MCF 10A (cell line): ENCODE data around the gene CCDC74B. TPM values are rescaled to one million over a fixed set of nuclear protein-coding genes. Genes with fewer than 3 reads are reported as not detected.
"Not testable (repeated sequence)": the region's sequence is repeated elsewhere in the genome, so short reads cannot be mapped to it uniquely, and the experiment has no call there.

Experiments
- BruUV-seq: library from RNA; stranded (reverse); fragments of 400-500 nt; replicated peaks from 2 replicates; lab custom pipeline; 2021; lab: Mats Ljungman, UMichigan
- CTCF ChIA-PET: fragments of 300-600 bp; sonication (Branson Sonifier 250); formaldehyde crosslinking; extraction: SDS; loops from one replicate; lab custom pipeline; 2021; ENCODE audit warnings: antibody characterized with exemption, inconsistent platforms; lab: Yijun Ruan, JAX
- POLR2A ChIA-PET: fragments of 300-600, 350-650 bp; sonication (Branson Sonifier 250); formaldehyde crosslinking; extraction: SDS; loops from one replicate; lab custom pipeline; 2020; ENCODE audit warnings: antibody characterized with exemption, inconsistent platforms; lab: Yijun Ruan, JAX
- DNase-seq: peaks from one replicate; pipeline ENCODE4 v3.0.0-alpha.2; 2018; ENCODE audit not compliant: unreplicated experiment
- H3K27ac Mint-ChIP-seq: one replicate; pipeline ENCODE4 v1.8.0; 2022; ENCODE audit warnings: mild to moderate bottlenecking, low read depth, mixed read lengths; ENCODE audit not compliant: unreplicated experiment
- H3K27me3 Mint-ChIP-seq: one replicate; pipeline ENCODE4 v1.8.0; 2022; ENCODE audit warnings: mixed read lengths; ENCODE audit not compliant: insufficient read depth, unreplicated experiment
- H3K36me3 Mint-ChIP-seq: one replicate; pipeline ENCODE4 v1.8.0; 2022; ENCODE audit warnings: mild to moderate bottlenecking, moderate library complexity, mixed read lengths; ENCODE audit not compliant: insufficient read depth, unreplicated experiment
- H3K4me1 Mint-ChIP-seq: one replicate; pipeline ENCODE4 v1.8.0; 2022; ENCODE audit warnings: mixed read lengths; ENCODE audit not compliant: insufficient read depth, unreplicated experiment
- H3K4me3 Mint-ChIP-seq: one replicate; pipeline ENCODE4 v1.8.0; 2022; ENCODE audit warnings: mild to moderate bottlenecking, moderate library complexity, mixed read lengths; ENCODE audit not compliant: unreplicated experiment
- H3K9me3 Mint-ChIP-seq: one replicate; pipeline ENCODE4 v1.8.0; 2022; ENCODE audit warnings: mixed read lengths; ENCODE audit not compliant: unreplicated experiment
- intact Hi-C: fragments of 100-400 bp; cut with micrococcal nuclease; formaldehyde crosslinking; loops from 2 replicates; pipeline ENCODE4 v1.14.1; 2022
- total RNA-seq: library from RNA; stranded (reverse); gene quantifications from 2 replicates; pipeline ENCODE4 v1.2.3, GENCODE V29; 2022
- TF ChIP-seq, protein P1 (sequence below): fragments of 200-600 bp; IDR thresholded peaks from one replicate; pipeline ENCODE4 v1.8.0; 2022; ENCODE audit warnings: antibody characterized with exemption, mild to moderate bottlenecking; ENCODE audit not compliant: unreplicated experiment

The CCDC74B gene
- total RNA-seq, 1 experiment from 2014 or later, result not detected

DNA sequence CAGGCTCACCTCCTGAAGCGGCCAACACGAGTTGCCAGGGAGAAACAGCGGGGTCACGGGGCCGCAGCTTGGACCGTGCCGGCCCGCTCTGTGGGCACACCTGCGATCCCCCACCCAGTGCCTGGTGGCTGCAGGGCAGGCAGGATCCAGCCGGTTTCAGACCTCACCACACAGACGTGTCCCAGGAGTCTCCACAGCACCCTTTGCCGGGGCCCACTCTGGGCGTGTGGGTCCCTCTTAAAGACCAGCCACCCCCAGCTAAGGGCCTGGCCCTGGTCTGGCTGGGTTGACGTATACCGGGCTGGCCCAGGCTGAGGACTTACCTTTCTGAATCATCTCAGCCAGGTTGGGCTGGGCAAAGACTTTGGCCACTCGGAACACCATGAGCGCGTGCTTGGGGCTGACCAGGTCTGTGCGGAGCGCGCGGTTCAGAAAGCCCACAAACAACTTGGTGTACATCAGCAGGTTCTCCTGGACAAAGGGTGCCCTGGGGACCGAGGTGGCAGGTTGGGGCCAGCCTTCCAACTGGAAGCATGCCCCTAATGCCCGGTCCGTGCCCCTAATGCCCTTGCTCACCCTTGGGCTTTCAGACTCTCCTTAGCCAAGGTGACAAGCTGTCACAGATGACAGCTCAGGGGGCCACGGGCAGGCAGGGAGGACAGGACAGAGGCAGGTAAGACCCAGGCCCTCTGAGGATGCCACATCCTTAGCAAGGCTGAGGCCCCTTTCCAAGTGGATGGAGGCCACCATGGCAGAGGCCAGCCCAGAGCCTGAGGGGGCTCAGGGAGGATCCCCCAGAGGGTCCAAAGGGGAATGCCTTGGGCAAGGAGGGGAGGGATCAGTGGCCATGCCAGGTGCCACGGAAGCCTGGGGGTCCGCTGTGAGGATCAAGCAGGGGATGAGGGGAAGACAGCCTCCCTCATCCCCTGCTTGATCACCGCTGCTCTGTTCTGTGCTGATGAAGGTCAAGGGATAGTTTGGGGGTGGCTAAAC is 10.2 kb upstream of the CCDC74B start:
- DNase-seq, result no peak
- POLR2A ChIA-PET, result no interaction called here
- H3K27me3 Mint-ChIP-seq, result no peaks in the 10 kb centered on the region
- H3K27ac Mint-ChIP-seq, result no peak overlapping the region
- H3K4me1 Mint-ChIP-seq, result no peaks in the 10 kb centered on the region
- CTCF ChIA-PET, result interaction anchor here (0.6 to 0.9 kb wide), 6 partner anchors 14 to 492 kb away, joined by 3 to 5 read pairs (median 3); no protein-coding TSS in a partner anchor
- no TSS peak for BruUV-seq
- TF ChIP-seq, protein P1, sequence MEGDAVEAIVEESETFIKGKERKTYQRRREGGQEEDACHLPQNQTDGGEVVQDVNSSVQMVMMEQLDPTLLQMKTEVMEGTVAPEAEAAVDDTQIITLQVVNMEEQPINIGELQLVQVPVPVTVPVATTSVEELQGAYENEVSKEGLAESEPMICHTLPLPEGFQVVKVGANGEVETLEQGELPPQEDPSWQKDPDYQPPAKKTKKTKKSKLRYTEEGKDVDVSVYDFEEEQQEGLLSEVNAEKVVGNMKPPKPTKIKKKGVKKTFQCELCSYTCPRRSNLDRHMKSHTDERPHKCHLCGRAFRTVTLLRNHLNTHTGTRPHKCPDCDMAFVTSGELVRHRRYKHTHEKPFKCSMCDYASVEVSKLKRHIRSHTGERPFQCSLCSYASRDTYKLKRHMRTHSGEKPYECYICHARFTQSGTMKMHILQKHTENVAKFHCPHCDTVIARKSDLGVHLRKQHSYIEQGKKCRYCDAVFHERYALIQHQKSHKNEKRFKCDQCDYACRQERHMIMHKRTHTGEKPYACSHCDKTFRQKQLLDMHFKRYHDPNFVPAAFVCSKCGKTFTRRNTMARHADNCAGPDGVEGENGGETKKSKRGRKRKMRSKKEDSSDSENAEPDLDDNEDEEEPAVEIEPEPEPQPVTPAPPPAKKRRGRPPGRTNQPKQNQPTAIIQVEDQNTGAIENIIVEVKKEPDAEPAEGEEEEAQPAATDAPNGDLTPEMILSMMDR, result no peak
- intact Hi-C loops, result no loop called here
- no peak overlapping the region for H3K4me3 Mint-ChIP-seq
- peaks cover 19% of the 10 kb centered on the region for H3K36me3 Mint-ChIP-seq
- no peaks in the 10 kb centered on the region for H3K9me3 Mint-ChIP-seq

DNA sequence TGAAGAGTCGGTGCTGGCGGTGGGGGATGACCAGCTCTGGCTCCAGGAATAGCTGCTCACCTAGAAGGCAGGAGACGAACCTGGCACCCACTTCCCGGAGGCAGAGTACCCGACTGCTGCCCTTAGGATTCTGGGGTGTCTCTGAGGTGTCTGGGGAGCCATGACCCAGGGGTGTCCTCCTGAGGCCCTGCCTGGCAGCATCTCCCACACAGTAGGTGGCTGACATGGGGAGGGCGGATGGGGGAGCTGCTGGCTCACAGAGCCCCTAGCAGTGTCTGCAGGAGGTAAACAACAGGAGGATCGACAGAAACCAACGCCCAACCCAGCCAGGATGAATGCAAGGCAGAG is 9.5 kb upstream of the CCDC74B start:
- DNase-seq, POLR2A ChIA-PET, H3K27ac Mint-ChIP-seq, H3K9me3 Mint-ChIP-seq, H3K4me1 Mint-ChIP-seq, BruUV-seq, H3K27me3 Mint-ChIP-seq, intact Hi-C loops, H3K4me3 Mint-ChIP-seq: not testable (repeated sequence)
- CTCF ChIA-PET, result interaction anchor here (0.8 kb wide), 1 partner anchor 176 kb away, joined by 5 read pairs; no protein-coding TSS in a partner anchor
- H3K36me3 Mint-ChIP-seq, result peaks cover 12% of the 10 kb centered on the region

- intact Hi-C loops, H3K27ac Mint-ChIP-seq, H3K27me3 Mint-ChIP-seq, H3K4me1 Mint-ChIP-seq, DNase-seq, BruUV-seq, H3K9me3 Mint-ChIP-seq, H3K4me3 Mint-ChIP-seq, POLR2A ChIA-PET: not testable (repeated sequence)
- H3K36me3 Mint-ChIP-seq, result peaks cover 12% of the 10 kb centered on the region
- CTCF ChIA-PET, result interaction anchor here (0.6 kb wide), 1 partner anchor 10 kb away, joined by 3 read pairs; no protein-coding TSS in a partner anchor
These were observed 9.0 kb upstream of the CCDC74B start for GRCh38 chr2:130153721-130154422.

- Mint-ChIP-seq H3K9me3 (no peaks in the 10 kb centered on the region), H3K4me1 (no peaks in the 10 kb centered on the region), H3K36me3 (peaks cover 12% of the 10 kb centered on the region), H3K4me3 (no peak overlapping the region), H3K27ac (no peak overlapping the region), H3K27me3 (no peaks in the 10 kb centered on the region)
- DNase-seq, result no peak
- ChIA-PET POLR2A (no interaction called here), CTCF (interaction anchor here (0.6 kb wide), 1 partner anchor 9 kb away, joined by 3 read pairs; no protein-coding TSS in a partner anchor)
- BruUV-seq, result no TSS peak
- TF ChIP-seq, protein P1, result no peak
- intact Hi-C loops, result no loop called here
These were observed 8.1 kb upstream of the CCDC74B start for GRCh38 chr2:130152816-130153595.

GRCh38 chr2:130152136-130152815 is 7.4 kb upstream of the CCDC74B start:
- DNase-seq, H3K9me3 Mint-ChIP-seq, H3K27ac Mint-ChIP-seq, H3K4me1 Mint-ChIP-seq, CTCF ChIA-PET, intact Hi-C loops, POLR2A ChIA-PET, H3K4me3 Mint-ChIP-seq, H3K27me3 Mint-ChIP-seq, BruUV-seq: not testable (repeated sequence)
- H3K36me3 Mint-ChIP-seq, result peaks cover 12% of the 10 kb centered on the region

GRCh38 chr2:130151145-130151512 is 6.2 kb upstream of the CCDC74B start:
- POLR2A ChIA-PET, H3K4me3 Mint-ChIP-seq, H3K27ac Mint-ChIP-seq, H3K4me1 Mint-ChIP-seq, CTCF ChIA-PET, DNase-seq, BruUV-seq, H3K27me3 Mint-ChIP-seq, H3K9me3 Mint-ChIP-seq, intact Hi-C loops: not testable (repeated sequence)
- peaks cover 12% of the 10 kb centered on the region for H3K36me3 Mint-ChIP-seq
